OCI-LY7 (cell line): ENCODE data around the gene RPS6KL1. TPM values are rescaled to one million over a fixed set of nuclear protein-coding genes. Genes with fewer than 3 reads are reported as not detected.

Experiments
- BruUV-seq: library from RNA; stranded (reverse); fragments of 400-500 nt; replicated peaks from 2 replicates; lab custom pipeline; 2021; lab: Mats Ljungman, UMichigan
- CTCF ChIA-PET: fragments of 300-600 bp; sonication (Branson Sonifier 250); formaldehyde crosslinking; loops from one replicate; lab custom pipeline; 2022; ENCODE audit warnings: antibody characterized with exemption; ENCODE audit not compliant: unreplicated experiment; lab: Charles Lee
- POLR2A ChIA-PET: fragments of 300-600 bp; sonication (Branson Sonifier 250); formaldehyde crosslinking; loops from one replicate; lab custom pipeline; 2022; ENCODE audit warnings: antibody characterized with exemption; lab: Charles Lee
- DNase-seq: peaks from one replicate; pipeline ENCODE4 v3.0.0-alpha.2; 2015; ENCODE audit warnings: low spot score
- H2AFZ ChIP-seq: fragments of 200-600 bp; sonication (generic), shearing (Covaris generic); 2 replicates; pipeline ENCODE4 v1.6.1; 2014; ENCODE audit warnings: mild to moderate bottlenecking, antibody characterized with exemption, low read length, moderate library complexity
- H3K27ac ChIP-seq: fragments of 200-600 bp; sonication (generic); 2 replicates; pipeline ENCODE4 v1.5.1; 2014; ENCODE audit warnings: mixed run types, low read depth, mild to moderate bottlenecking, moderate library complexity, low read length, inconsistent platforms; ENCODE audit not compliant: poor library complexity, severe bottlenecking
- H3K36me3 ChIP-seq: fragments of 200-600 bp; sonication (generic); 2 replicates; pipeline ENCODE4 v1.6.1; 2014; ENCODE audit warnings: mild to moderate bottlenecking, antibody characterized with exemption, low read length, moderate library complexity, mixed read lengths; ENCODE audit not compliant: insufficient read depth
- H3K4me1 ChIP-seq: fragments of 200-600 bp; sonication (generic); 2 replicates; pipeline ENCODE4 v1.5.1; 2014; ENCODE audit warnings: mild to moderate bottlenecking, low read length; ENCODE audit not compliant: insufficient read depth, poor library complexity, severe bottlenecking
- H3K4me2 ChIP-seq: fragments of 200-600 bp; sonication (generic); 2 replicates; pipeline ENCODE4 v1.6.1; 2014; ENCODE audit warnings: mild to moderate bottlenecking, low read length
- H3K4me3 ChIP-seq: fragments of 200-600 bp; sonication (generic); 2 replicates; pipeline ENCODE4 v1.5.1; 2014; ENCODE audit warnings: mild to moderate bottlenecking, low read depth, low read length; ENCODE audit not compliant: poor library complexity, severe bottlenecking
- H3K79me2 ChIP-seq: fragments of 200-600 bp; sonication (generic); 2 replicates; pipeline ENCODE4 v1.6.1; 2016; ENCODE audit warnings: low read depth, mild to moderate bottlenecking, low read length, moderate library complexity, mixed read lengths; ENCODE audit not compliant: insufficient read depth
- H3K9me2 ChIP-seq: fragments of 200-600 bp; sonication (generic); 2 replicates; pipeline ENCODE4 v1.6.1; 2016; ENCODE audit warnings: mild to moderate bottlenecking, low read length, mixed read lengths; ENCODE audit not compliant: insufficient read depth
- H3K9me3 ChIP-seq: fragments of 200-600 bp; sonication (generic); 2 replicates; pipeline ENCODE4 v1.6.1; 2014; ENCODE audit warnings: mild to moderate bottlenecking, mixed run types, low read length, mixed read lengths
- H4K20me1 ChIP-seq: fragments of 200-600 bp; sonication (generic); 2 replicates; pipeline ENCODE4 v1.6.1; 2014; ENCODE audit warnings: mild to moderate bottlenecking, antibody characterized with exemption, low read length, moderate library complexity, mixed read lengths; ENCODE audit not compliant: insufficient read depth
- EZH2phosphoT487 ChIP-seq: fragments of 200-600 bp; sonication (generic); IDR thresholded peaks from 2 replicates; pipeline ENCODE4 v1.6.1; 2018; ENCODE audit warnings: low read depth, borderline replicate concordance, mild to moderate bottlenecking, mixed run types, antibody characterized with exemption, low read length, moderate library complexity, mixed read lengths
- intact Hi-C: fragments of 100-400 bp; cut with micrococcal nuclease; formaldehyde crosslinking; loops from one replicate; pipeline ENCODE4 v1.10.0; 2022; ENCODE audit not compliant: unreplicated experiment
- total RNA-seq, 2 experiments: library from RNA; depleted of rRNA in 1 of 2; stranded (reverse); fragments of >200 nt in 1 of 2; shearing (Covaris generic) in 1 of 2; gene quantifications; 2 replicates each; pipeline ENCODE4 v1.2.3, GENCODE V29; 2014 to 2022
- TF ChIP-seq, protein P1 (sequence below): fragments of 200-600 bp; sonication (generic); conservative IDR thresholded peaks from 2 replicates; pipeline ENCODE4 v1.5.1; 2014; ENCODE audit warnings: mild to moderate bottlenecking, antibody characterized with exemption, low read length, moderate library complexity, mixed read lengths

RPS6KL1 gene
- total RNA-seq, 2 experiments from 2014 or later = 6.1 to 15.3 TPM

DNA sequence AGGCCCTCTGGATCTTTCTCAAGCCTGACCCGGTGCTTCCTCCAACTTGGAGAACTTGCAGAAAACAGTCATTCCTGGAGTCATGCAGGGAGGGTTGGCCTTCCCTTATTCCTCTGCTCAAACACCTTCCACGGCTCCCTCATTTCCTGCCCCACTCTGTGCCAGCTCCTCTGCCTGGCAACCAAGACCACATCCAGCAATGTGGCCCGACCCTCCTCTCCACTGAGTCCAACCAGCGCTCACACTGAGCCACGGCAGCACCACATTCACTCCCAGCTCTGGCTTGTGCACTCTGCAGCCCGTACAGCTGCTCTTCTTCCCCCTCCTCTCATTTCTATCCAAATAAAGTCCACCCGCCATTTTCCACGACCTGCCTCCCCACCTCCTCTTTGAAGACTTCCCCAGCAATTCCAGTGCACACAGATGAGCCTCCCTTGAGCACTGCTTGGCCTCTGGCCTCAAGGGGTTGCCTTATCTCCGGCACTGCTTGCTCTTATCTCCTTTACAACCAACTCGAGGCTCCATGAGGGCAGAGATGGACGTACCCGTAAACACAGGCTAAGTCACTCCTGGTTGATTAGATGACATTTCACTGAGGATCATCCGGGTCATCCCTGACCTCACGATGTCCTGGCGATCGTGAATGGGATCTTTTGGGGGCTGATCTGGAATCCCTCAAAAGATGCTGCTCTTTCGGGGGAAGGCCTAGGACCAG, 27.0 kb upstream of the RPS6KL1 start:
- TF ChIP-seq, protein P1, sequence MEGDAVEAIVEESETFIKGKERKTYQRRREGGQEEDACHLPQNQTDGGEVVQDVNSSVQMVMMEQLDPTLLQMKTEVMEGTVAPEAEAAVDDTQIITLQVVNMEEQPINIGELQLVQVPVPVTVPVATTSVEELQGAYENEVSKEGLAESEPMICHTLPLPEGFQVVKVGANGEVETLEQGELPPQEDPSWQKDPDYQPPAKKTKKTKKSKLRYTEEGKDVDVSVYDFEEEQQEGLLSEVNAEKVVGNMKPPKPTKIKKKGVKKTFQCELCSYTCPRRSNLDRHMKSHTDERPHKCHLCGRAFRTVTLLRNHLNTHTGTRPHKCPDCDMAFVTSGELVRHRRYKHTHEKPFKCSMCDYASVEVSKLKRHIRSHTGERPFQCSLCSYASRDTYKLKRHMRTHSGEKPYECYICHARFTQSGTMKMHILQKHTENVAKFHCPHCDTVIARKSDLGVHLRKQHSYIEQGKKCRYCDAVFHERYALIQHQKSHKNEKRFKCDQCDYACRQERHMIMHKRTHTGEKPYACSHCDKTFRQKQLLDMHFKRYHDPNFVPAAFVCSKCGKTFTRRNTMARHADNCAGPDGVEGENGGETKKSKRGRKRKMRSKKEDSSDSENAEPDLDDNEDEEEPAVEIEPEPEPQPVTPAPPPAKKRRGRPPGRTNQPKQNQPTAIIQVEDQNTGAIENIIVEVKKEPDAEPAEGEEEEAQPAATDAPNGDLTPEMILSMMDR = no peak
- no peak for TF ChIP-seq EZH2phosphoT487
- Histone ChIP-seq H2AFZ (no peak overlapping the region), H3K4me2 (no peak overlapping the region), H3K4me1 (peaks cover 18% of the 10 kb centered on the region), H3K9me3 (no peaks in the 10 kb centered on the region), H4K20me1 (no peaks in the 10 kb centered on the region), H3K9me2 (no peaks in the 10 kb centered on the region), H3K27ac (no peak overlapping the region), H3K79me2 (no peaks in the 10 kb centered on the region), H3K36me3 (no peaks in the 10 kb centered on the region), H3K4me3 (no peak overlapping the region)
- DNase-seq = no peak
- no TSS peak for BruUV-seq
- CTCF ChIA-PET = no interaction called here
- POLR2A ChIA-PET = interaction anchor here (1.2 kb wide), 1 partner anchor 10 kb away, joined by 4 read pairs; no protein-coding TSS in a partner anchor
- intact Hi-C loops = loop anchor here (5.0 kb wide), 3 partner anchors 72 to 352 kb away; partner anchors contain the start of gene ZC2HC1C

DNA sequence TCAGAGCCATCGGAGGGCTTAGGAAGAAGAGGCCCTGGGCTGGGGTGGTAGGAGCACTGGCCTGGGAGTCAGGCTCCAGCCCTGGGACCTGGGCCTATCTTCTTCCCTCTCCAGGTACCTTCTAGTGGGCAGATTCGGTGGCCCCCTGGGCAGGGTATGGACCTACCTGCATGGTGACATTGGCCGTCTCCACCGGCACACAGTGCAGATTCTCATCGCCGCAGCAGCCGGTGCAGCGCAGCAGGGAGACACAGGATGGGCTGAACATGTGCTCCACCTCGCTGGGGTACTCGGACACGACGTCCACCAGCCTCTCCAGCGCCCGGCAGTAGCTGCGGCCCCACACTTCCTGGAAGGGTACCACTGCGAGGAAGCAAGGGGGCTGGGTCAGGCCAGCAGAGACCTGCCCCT, 26.1 kb upstream of the RPS6KL1 start:
- no peak overlapping the region for H2AFZ ChIP-seq
- peaks cover 18% of the 10 kb centered on the region for H3K4me1 ChIP-seq
- no peak for DNase-seq
- H3K4me3 ChIP-seq = no peak overlapping the region
- ChIA-PET CTCF (no interaction called here), POLR2A (interaction anchor here (1.2 kb wide), 1 partner anchor 9 kb away, joined by 4 read pairs; no protein-coding TSS in a partner anchor)
- H3K9me2 ChIP-seq = no peaks in the 10 kb centered on the region
- no peaks in the 10 kb centered on the region for H3K36me3 ChIP-seq
- TF ChIP-seq, protein P1 = no peak
- TF ChIP-seq EZH2phosphoT487 = no peak
- H4K20me1 ChIP-seq = no peaks in the 10 kb centered on the region
- no TSS peak for BruUV-seq
- intact Hi-C loops = loop anchor here (5.0 kb wide), 3 partner anchors 73 to 353 kb away; partner anchors contain the start of gene ZC2HC1C
- no peaks in the 10 kb centered on the region for H3K9me3 ChIP-seq
- no peak overlapping the region for H3K4me2 ChIP-seq
- no peaks in the 10 kb centered on the region for H3K79me2 ChIP-seq
- no peak overlapping the region for H3K27ac ChIP-seq
